K562 (cell line): ENCODE measurements around the gene PSMD7. TPM values are rescaled to one million over a fixed set of nuclear protein-coding genes. Genes with fewer than 3 reads are reported as not detected.

Experiments used
- ASH1L ChIP-seq: fragments of 450-650 bp; IDR thresholded peaks from 2 replicates; pipeline ENCODE4 v1.6.1; 2018; ENCODE audit warnings: borderline replicate concordance, mild to moderate bottlenecking, low read depth; ENCODE audit not compliant: partially characterized antibody
- CBX5 ChIP-seq: IDR thresholded peaks from 2 replicates; pipeline ENCODE4 v1.6.1; 2014; ENCODE audit warnings: low read depth, borderline replicate concordance
- FOXK1 ChIP-seq: sonication (generic); formaldehyde crosslinking; IDR thresholded peaks from 2 replicates; pipeline ENCODE4 v1.8.0; 2022; ENCODE audit warnings: missing genetic modification reagents, mild to moderate bottlenecking, borderline replicate concordance
- HDAC8 ChIP-seq: fragments of 450-650 bp; IDR thresholded peaks from 2 replicates; pipeline ENCODE4 v1.6.1; 2016; ENCODE audit warnings: mild to moderate bottlenecking, missing genetic modification characterization, moderate library complexity, missing compliant biosample characterization
- HNRNPLL ChIP-seq: fragments of 200-400 bp; formaldehyde crosslinking; IDR thresholded peaks from 2 replicates; pipeline ENCODE4 v1.6.1; 2017; ENCODE audit warnings: low read length, low read depth, mild to moderate bottlenecking; ENCODE audit not compliant: poor library complexity, severe bottlenecking
- L3MBTL2 ChIP-seq: fragments of 450-650 bp; IDR thresholded peaks from 2 replicates; pipeline ENCODE4 v1.6.1; 2016; ENCODE audit warnings: mild to moderate bottlenecking, moderate library complexity
- MTA1 ChIP-seq: fragments of 450-650 bp; IDR thresholded peaks from 2 replicates; pipeline ENCODE4 v1.6.1; 2017; ENCODE audit warnings: borderline replicate concordance
- RBM25 ChIP-seq: fragments of 200-400 bp; formaldehyde crosslinking; IDR thresholded peaks from 2 replicates; pipeline ENCODE4 v1.6.1; 2018; ENCODE audit warnings: low read length, low read depth, moderate library complexity; ENCODE audit not compliant: severe bottlenecking
- SIX5 ChIP-seq, 2 experiments: IDR thresholded peaks; 2 replicates each; pipeline ENCODE4 v1.6.1; 2011; ENCODE audit warnings: low read length in 2 of 2, borderline replicate concordance in 1 of 2, low read depth in 1 of 2, mild to moderate bottlenecking in 1 of 2, moderate library complexity in 1 of 2; ENCODE audit not compliant: insufficient read depth in 1 of 2
- SRSF9 ChIP-seq: fragments of 200-400 bp; formaldehyde crosslinking; IDR thresholded peaks from 2 replicates; pipeline ENCODE4 v1.6.1; 2017; ENCODE audit warnings: low read depth, low read length, borderline replicate concordance
- TRIM28 ChIP-seq: fragments of 450-650 bp; IDR thresholded peaks from 2 replicates; pipeline ENCODE4 v1.6.1; 2017
- polyA plus RNA-seq, 8 experiments: library from polyadenylated mRNA; depleted of rRNA in 4 of 8; stranded (reverse) in 5 of 8; unstranded in 3 of 8; fragments of >200 nt; fragmentation: Nextera tagmentation in 2 of 8; fragmentation: Illumina TruSeq in 1 of 8; extraction: Ambion mirVana in 2 of 8; extraction: Trizol in 1 of 8; gene quantifications; 2 replicates each; pipeline versions ENCODE4 v1.2.1 to v1.2.3, GENCODE V29; 2011 to 2014; ENCODE audit warnings: inconsistent platforms in 1 of 8, missing spikeins in 1 of 8
- total RNA-seq, 7 experiments: library from RNA; depleted of rRNA in 6 of 7; stranded (reverse); fragments of >200 nt in 6 of 7; fragmentation: Illumina TruSeq in 2 of 7; extraction: Trizol in 2 of 7; gene quantifications; 2 replicates each; pipeline versions ENCODE4 v1.2.1 to v1.2.3, GENCODE V29; 2011 to 2021; ENCODE audit warnings: low replicate concordance in 1 of 7
- TF ChIP-seq, protein P1 (sequence below), 2 experiments: fragments of 450-650 bp; IDR thresholded peaks; 2 replicates each; pipeline ENCODE4 v1.6.1; 2018; ENCODE audit warnings: mild to moderate bottlenecking in 2 of 2, low read depth in 1 of 2; ENCODE audit not compliant: partially characterized antibody in 2 of 2
- TF ChIP-seq, protein P2 (sequence below): fragments of 450-650 bp; formaldehyde crosslinking; IDR thresholded peaks from 2 replicates; pipeline ENCODE4 v1.4.0; 2020; ENCODE audit warnings: mild to moderate bottlenecking, moderate library complexity

Gene PSMD7
- total and polyA plus RNA-seq, 9 of the 15 experiments (the other 6 are each of a cell fraction or from before 2014, with no cell fraction given): 100 to 226 (median 156) TPM

DNA sequence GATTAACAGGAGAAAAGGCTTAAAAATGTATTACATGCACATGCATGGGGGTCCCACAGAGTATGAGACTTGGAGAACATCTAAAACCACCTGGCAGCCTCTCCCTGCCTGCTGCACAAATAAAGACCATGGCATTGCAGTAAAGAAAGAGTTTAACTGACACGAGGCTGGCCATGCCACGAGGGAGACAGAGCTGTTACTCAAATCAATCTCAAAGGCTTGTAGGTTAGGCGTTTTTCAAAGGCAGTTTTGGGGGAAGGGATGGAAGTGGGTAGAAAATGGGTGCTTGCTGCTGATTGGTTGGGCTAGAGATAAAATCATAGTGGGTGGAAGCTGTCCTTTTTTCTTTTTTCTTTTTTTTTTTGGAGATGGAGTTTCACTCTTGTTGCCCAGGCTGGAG is 17.3 kb upstream of the PSMD7 start (continued):
- TF ChIP-seq, protein P1, sequence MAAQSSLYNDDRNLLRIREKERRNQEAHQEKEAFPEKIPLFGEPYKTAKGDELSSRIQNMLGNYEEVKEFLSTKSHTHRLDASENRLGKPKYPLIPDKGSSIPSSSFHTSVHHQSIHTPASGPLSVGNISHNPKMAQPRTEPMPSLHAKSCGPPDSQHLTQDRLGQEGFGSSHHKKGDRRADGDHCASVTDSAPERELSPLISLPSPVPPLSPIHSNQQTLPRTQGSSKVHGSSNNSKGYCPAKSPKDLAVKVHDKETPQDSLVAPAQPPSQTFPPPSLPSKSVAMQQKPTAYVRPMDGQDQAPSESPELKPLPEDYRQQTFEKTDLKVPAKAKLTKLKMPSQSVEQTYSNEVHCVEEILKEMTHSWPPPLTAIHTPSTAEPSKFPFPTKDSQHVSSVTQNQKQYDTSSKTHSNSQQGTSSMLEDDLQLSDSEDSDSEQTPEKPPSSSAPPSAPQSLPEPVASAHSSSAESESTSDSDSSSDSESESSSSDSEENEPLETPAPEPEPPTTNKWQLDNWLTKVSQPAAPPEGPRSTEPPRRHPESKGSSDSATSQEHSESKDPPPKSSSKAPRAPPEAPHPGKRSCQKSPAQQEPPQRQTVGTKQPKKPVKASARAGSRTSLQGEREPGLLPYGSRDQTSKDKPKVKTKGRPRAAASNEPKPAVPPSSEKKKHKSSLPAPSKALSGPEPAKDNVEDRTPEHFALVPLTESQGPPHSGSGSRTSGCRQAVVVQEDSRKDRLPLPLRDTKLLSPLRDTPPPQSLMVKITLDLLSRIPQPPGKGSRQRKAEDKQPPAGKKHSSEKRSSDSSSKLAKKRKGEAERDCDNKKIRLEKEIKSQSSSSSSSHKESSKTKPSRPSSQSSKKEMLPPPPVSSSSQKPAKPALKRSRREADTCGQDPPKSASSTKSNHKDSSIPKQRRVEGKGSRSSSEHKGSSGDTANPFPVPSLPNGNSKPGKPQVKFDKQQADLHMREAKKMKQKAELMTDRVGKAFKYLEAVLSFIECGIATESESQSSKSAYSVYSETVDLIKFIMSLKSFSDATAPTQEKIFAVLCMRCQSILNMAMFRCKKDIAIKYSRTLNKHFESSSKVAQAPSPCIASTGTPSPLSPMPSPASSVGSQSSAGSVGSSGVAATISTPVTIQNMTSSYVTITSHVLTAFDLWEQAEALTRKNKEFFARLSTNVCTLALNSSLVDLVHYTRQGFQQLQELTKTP (IDR thresholded peaks at IDR 0.05; ENCODE audit: low read depth in 1 of 2, partially characterized antibody in 2 of 2): no peak
- TF ChIP-seq SRSF9 (no peak), L3MBTL2 (peak; percentile 64), FOXK1 (CRISPR knock-in tag) (no peak), MTA1 (no peak), HDAC8 (tag) (no peak), TRIM28 (peak; percentile 38; the same call in 1 of the 2 replicates), CBX5 (0 out of 2 replicates have a peak, but pooled peaks have one; percentile 45), ASH1L (no peak), HNRNPLL (no peak), RBM25 (peak; percentile 20), SIX5 (IDR thresholded peaks at IDR 0.05; ENCODE audit: borderline replicate concordance in 1 of 2, insufficient read depth in 1 of 2, low read depth in 1 of 2, low read length in 2 of 2) (no peak)
- TF ChIP-seq, protein P2, sequence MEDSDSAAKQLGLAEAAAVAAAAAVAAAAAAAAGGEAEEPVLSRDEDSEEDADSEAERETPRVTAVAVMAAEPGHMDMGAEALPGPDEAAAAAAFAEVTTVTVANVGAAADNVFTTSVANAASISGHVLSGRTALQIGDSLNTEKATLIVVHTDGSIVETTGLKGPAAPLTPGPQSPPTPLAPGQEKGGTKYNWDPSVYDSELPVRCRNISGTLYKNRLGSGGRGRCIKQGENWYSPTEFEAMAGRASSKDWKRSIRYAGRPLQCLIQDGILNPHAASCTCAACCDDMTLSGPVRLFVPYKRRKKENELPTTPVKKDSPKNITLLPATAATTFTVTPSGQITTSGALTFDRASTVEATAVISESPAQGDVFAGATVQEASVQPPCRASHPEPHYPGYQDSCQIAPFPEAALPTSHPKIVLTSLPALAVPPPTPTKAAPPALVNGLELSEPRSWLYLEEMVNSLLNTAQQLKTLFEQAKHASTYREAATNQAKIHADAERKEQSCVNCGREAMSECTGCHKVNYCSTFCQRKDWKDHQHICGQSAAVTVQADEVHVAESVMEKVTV (CRISPR knock-in tag): no peak
- TF ChIP-seq, all 486 proteins: peak for 6
